Measurements from ENCODE around the gene TAS2R42.

GRCh38 chr12:11227373-11227772 lies 40.6 kb upstream of the TAS2R42 start:
- TF ChIP-seq CTCF (IDR thresholded peaks at IDR 0.05 in 8 of 11, conservative IDR thresholded peaks at IDR 0.05 in 3 of 11) (no peak), POLR2A (IDR thresholded peaks at IDR 0.05) (no peak)

All from spleen (tissue), 7 donors.